PFSK-1 (cell line): ENCODE data around the gene UGT1A1.

Experiments used
- POLR2AphosphoS5 ChIP-seq: IDR thresholded peaks from 2 replicates; pipeline ENCODE4 v1.6.1; 2012; ENCODE audit warnings: low read depth, mild to moderate bottlenecking, control low read depth, low read length, moderate library complexity
- TAF1 ChIP-seq: IDR thresholded peaks from 2 replicates; pipeline ENCODE4 v1.6.1; 2012; ENCODE audit warnings: low read length, control low read depth, borderline replicate concordance; ENCODE audit not compliant: insufficient read depth
- TF ChIP-seq, protein P1 (sequence below), 2 experiments: IDR thresholded peaks; 2 replicates each; pipeline versions ENCODE4 v1.6.1 to v1.8.0; 2011 to 2012; ENCODE audit warnings: low read depth in 2 of 2, low read length in 2 of 2, control low read depth in 1 of 2, inconsistent platforms in 1 of 2, mild to moderate bottlenecking in 1 of 2, moderate library complexity in 1 of 2; ENCODE audit not compliant: insufficient read depth in 1 of 2

- no peak for TF ChIP-seq TAF1
- TF ChIP-seq POLR2AphosphoS5, result no peak
- TF ChIP-seq, protein P1, sequence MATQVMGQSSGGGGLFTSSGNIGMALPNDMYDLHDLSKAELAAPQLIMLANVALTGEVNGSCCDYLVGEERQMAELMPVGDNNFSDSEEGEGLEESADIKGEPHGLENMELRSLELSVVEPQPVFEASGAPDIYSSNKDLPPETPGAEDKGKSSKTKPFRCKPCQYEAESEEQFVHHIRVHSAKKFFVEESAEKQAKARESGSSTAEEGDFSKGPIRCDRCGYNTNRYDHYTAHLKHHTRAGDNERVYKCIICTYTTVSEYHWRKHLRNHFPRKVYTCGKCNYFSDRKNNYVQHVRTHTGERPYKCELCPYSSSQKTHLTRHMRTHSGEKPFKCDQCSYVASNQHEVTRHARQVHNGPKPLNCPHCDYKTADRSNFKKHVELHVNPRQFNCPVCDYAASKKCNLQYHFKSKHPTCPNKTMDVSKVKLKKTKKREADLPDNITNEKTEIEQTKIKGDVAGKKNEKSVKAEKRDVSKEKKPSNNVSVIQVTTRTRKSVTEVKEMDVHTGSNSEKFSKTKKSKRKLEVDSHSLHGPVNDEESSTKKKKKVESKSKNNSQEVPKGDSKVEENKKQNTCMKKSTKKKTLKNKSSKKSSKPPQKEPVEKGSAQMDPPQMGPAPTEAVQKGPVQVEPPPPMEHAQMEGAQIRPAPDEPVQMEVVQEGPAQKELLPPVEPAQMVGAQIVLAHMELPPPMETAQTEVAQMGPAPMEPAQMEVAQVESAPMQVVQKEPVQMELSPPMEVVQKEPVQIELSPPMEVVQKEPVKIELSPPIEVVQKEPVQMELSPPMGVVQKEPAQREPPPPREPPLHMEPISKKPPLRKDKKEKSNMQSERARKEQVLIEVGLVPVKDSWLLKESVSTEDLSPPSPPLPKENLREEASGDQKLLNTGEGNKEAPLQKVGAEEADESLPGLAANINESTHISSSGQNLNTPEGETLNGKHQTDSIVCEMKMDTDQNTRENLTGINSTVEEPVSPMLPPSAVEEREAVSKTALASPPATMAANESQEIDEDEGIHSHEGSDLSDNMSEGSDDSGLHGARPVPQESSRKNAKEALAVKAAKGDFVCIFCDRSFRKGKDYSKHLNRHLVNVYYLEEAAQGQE (IDR thresholded peaks at IDR 0.05; ENCODE audit: insufficient read depth in 1 of 2, low read depth in 2 of 2, low read length in 2 of 2), result no peak
Measured at GRCh38 chr2:233801357-233802131, 41.5 kb downstream of the UGT1A1 start.
